Fibroblast of skin of left biceps (primary cell): ENCODE data around the gene TMPRSS15.

Experiments
- DNase-seq, 2 experiments: peaks; one replicate each; pipeline ENCODE4 v3.0.0-alpha.2; 2013; ENCODE audit warnings: low read depth in 2 of 2

The TMPRSS15 gene

GRCh38 chr21:18244671-18245463 is 158.7 kb downstream of the TMPRSS15 start, which contains the start of gene CHODL:
TSS of gene CHODL (plus strand) at chr21:18244833. CDS start at chr21:18245224, 391 bp downstream.
- no peak for DNase-seq

- DNase-seq = no peak
These were observed 168.0 kb downstream of the TMPRSS15 start for GRCh38 chr21:18235545-18235944.

GRCh38 chr21:18228060-18228739 is 175.4 kb downstream of the TMPRSS15 start:
- no peak for DNase-seq

- no peak for DNase-seq
These were observed 181.2 kb downstream of the TMPRSS15 start for GRCh38 chr21:18222346-18222745.

GRCh38 chr21:18220498-18220897 is 183.1 kb downstream of the TMPRSS15 start:
- DNase-seq = no peak
